ENCODE results near the gene DYNLT4.
"Not testable (repeated sequence)": the region's sequence is repeated elsewhere in the genome, so short reads cannot be mapped to it uniquely, and the experiment has no call there.

Gene DYNLT4

DNA sequence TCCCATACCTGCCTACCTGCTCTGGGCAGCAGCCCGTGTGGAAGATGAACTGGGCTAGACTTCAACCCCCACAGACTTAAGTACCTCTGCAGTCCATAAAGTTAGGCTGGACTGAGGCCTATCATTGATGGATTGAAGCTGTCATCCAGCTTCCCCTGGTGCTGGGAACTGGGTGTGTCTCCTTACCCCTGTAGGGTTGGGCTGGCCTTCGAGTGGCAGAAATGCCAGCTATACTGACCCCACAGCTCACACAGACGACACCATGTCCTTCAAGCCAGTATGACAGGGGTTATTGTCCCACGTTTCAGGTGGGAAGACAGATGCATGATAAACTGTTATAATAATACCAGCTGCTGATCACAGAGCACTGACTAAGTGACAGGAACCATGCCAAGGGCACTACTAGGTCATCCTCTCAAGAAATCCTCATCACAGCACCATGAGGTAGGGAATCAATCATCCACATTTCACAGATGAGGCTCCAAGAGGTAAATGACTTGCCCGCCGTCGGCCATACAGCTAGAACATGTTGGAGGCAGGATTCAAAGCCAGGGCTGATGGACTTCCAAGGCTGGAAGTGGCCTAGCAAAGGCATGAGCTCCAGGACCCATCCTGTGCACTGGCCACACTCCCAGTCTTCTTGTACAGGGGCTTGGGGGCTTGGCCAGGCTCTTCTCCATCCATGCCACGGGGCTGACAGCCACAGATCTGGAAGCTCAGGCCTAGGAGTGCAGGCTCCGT lies 18.9 kb downstream of the DYNLT4 start, which contains the start of gene BEST4:
Gene BEST4 (minus strand): TSS at position 51 of the 741 bp plus-strand sequence. CDS start 465 bp downstream, outside the sequence.
- no peak for DNase-seq (ENCODE audit: low read depth, low spot score)

GRCh38 chr1:44787506-44787905 lies 19.6 kb downstream of the DYNLT4 start:
- no peak for DNase-seq (ENCODE audit: low read depth, low spot score)

DNA sequence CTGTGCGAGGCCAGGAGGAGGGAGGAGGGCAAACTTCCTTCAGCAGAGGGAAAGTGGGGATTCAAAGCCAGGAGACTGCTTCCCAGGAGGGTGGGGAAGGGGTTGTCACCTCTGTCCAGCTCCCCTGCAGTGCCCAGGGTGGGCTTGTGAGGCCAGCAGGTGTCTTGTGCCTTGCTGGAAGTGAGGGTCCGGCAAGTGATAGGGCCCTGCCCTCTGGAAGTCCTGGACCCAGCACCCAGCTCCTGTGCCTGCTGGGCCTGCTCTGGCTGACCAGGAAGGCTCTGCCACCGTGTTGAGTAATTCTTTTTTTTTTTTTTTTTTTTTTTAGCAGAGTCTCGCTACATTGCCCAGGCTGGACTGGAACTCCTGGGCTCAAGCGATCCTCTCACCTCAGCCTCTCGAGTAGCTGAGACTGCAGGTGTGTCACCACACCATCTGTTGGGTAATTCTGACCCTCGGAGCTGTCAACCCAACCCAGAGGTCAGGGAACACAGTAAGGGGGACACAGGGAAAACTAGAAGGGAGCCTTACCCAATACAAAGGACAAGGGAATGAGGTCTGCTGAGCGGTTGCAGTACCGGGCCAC lies 20.2 kb downstream of the DYNLT4 start:
- DNase-seq (ENCODE audit: low read depth, low spot score), result no peak

- DNase-seq (ENCODE audit: low read depth, low spot score), result peak; percentile 59
Measured at GRCh38 chr1:44786138-44786840, 20.9 kb downstream of the DYNLT4 start.

GRCh38 chr1:44785501-44786137 lies 21.5 kb downstream of the DYNLT4 start:
- no peak for DNase-seq (ENCODE audit: low read depth, low spot score)

DNA sequence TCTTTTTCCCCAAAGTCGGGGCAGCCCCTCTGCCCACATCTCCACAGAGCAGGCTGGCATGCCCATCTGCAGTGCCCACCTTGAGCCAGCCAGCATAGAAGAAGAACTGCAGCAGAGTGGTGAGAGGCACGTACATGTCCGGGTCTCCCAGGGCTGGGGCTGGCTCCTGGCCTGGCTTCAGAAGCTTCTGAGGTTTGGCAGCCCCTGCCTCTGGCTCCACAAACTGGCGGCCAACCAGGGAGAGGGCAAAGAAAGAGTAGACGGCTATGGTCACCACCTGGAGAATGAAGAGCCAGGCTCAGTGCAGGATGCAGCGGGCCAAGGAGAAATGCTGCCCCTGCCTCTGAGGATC lies 22.1 kb downstream of the DYNLT4 start:
- DNase-seq (ENCODE audit: low read depth, low spot score), result no peak

- no peak for DNase-seq (ENCODE audit: low read depth, low spot score)
Measured at GRCh38 chr1:44784094-44785028, 22.8 kb downstream of the DYNLT4 start.

GRCh38 chr1:44783697-44784093 lies 23.5 kb downstream of the DYNLT4 start:
- no peak for DNase-seq (ENCODE audit: low read depth, low spot score)

DNA sequence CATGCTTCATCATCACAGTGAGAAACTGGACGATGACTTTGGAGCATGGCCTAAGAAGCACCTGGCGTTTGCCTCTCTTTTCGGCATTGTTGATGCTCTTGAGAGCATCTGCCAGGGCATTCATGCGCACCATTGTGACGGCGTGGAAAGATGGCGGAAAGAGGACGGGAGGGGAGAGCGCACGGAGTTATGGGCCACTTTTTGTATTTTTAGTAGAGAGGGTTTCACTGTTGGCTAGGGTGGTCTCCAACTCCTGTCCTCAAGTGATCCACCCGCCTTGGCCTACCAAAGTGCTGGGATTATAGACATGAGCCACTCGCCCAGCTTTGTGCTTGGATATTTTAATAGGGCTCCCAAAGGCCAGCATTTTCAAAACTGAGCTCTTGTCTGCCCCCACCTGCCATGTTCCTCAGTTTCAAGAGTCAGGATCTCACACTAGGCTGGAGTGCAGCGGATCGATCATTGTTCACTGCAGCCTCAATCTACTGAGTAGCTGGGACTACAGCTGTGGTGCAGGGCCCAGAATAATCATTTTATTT lies 26.5 kb downstream of the DYNLT4 start:
- no peak for DNase-seq (ENCODE audit: low read depth, low spot score)

DNA sequence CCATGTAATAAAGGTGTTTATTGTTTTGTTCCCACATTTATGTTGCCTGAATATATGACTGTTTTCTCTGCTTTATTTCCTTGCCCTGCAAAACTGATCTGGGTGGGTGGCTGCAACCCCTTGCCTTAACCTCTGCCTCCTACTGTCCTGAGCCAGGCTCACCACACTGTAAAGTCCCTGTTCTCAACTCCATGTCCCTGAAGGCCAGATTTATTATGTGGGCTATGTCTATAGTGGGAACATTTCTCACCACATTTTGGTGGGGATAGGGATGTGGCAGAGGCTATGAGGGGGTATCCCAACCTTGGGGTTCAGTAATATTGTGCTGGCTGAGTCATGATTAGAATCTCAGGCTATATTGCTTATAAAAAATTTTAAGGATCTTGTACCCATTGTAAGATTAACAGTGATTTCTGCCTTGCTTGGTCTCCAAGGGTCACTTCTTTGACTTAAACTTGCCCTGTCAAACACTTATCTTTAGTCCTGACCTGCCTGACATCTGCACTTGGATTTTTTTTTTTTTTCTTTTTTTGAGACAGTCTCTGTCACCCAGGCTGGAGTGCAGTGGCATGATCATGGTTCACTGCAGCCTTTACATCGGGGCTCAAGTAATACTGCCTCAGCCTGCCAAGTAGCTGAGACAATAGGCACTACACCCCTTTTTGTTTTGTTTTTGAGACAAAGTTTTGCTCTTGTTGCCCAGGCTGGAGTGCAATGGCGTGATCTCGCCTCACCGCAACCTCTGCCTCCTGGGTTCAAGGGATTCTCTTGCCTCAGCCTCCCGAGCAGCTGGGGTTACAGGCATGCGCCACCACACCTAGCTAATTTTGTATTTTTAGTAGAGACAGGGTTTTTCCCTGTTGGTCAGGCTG lies 28.2 kb downstream of the DYNLT4 start:
- DNase-seq (ENCODE audit: low read depth, low spot score), result no peak

DNA sequence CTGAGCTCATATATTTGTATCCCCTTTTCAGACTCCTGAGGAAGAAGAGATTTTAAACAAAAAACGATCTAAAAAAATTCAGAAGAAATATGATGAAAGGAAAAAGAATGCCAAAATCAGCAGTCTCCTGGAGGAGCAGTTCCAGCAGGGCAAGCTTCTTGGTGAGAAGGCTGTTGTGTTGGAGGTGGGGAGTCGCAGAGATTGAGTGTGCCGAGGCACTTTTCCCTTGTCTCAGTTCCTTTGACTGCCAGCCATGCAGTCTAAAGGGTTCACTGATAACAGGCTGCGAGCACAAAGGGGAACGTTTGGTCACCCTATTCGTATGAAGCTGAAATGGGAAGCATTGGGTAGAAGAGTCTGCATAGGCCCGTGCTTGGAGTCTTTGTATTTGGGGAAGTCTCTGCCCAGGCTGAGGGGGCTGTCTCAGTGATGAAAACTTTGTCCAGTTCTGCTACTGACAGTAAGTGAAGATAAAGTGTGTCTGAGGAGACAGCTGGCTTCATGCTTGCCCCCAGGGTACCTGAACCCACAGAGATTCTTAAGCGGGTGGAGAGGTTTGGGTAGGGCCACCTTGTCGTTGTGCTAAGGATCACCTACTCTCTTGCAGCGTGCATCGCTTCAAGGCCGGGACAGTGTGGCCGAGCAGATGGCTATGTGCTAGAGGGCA lies 29.0 kb downstream of the DYNLT4 start:
- no peak for DNase-seq (ENCODE audit: low read depth, low spot score)

GRCh38 chr1:44777547-44777946 lies 29.6 kb downstream of the DYNLT4 start:
- DNase-seq (ENCODE audit: low read depth, low spot score), result no peak

DNA sequence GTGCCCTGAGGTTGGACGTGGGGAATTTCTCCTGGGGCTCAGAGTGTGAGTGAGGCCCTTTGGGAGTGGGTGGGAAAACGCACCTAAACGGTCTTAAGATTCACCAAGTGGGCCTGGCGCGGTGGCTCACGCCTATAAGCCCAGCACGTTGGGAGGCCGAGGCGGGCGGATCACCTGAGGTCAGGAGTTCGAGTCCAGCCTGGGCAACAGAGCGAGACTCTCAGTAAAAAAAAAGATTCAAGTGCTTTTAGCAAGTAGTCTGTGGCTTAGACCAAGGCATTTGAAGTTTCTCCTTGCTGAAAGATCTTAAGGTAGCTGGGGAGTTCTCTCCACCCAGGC lies 30.5 kb downstream of the DYNLT4 start:
- DNase-seq (ENCODE audit: low read depth, low spot score), result no peak

GRCh38 chr1:44775930-44776729 lies 31.0 kb downstream of the DYNLT4 start:
- DNase-seq (ENCODE audit: low read depth, low spot score), result no peak

- peak; percentile 85 for DNase-seq (ENCODE audit: low read depth, low spot score)
Measured at GRCh38 chr1:44775078-44775929, 31.8 kb downstream of the DYNLT4 start, which contains the start of gene RPS8. Gene RPS8, plus strand, starts transcription at chr1:44775540. Its CDS starts 57 bp downstream, at chr1:44775597.

GRCh38 chr1:44766421-44766820 lies 40.7 kb downstream of the DYNLT4 start:
- not testable (repeated sequence) for DNase-seq (ENCODE audit: low read depth, low spot score)

DNA sequence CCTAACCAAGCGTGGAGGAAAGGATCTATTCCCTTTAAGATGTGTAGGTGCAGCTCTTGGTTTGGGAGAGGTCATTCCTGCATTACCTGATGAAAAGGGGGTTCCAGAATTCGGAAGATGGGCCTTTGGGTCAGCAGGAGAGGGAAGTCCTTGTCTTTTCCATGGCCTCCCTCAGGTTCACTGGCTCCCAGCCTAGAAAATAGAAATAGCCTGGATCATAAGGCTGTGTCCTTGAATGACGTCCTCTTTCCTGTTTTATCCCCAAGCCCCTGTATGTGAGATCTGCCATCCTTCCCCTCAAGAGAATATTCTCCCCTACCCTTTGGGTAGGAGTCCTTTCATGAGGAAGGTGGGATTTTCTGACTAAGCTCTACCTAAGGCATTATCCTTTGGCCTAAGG lies 46.3 kb downstream of the DYNLT4 start:
- no peak for DNase-seq (ENCODE audit: low read depth, low spot score)

- no peak for DNase-seq (ENCODE audit: low read depth, low spot score)
Measured at GRCh38 chr1:44759077-44759476, 48.1 kb downstream of the DYNLT4 start.

Measured in activated naive CD8-positive, alpha-beta T cell treated with anti-CD3 and anti-CD28 coated beads, Interleukin-2, amount 50 U/mL, for 16 hours (primary cell).